ENCODE data around the gene KLF7. TPM values are rescaled to one million over a fixed set of nuclear protein-coding genes. Genes with fewer than 3 reads are reported as not detected.

Gene KLF7
- 10 to 100 TPM; 22.5 to 63.5 (median 37.1) TPM for total RNA-seq

DNA sequence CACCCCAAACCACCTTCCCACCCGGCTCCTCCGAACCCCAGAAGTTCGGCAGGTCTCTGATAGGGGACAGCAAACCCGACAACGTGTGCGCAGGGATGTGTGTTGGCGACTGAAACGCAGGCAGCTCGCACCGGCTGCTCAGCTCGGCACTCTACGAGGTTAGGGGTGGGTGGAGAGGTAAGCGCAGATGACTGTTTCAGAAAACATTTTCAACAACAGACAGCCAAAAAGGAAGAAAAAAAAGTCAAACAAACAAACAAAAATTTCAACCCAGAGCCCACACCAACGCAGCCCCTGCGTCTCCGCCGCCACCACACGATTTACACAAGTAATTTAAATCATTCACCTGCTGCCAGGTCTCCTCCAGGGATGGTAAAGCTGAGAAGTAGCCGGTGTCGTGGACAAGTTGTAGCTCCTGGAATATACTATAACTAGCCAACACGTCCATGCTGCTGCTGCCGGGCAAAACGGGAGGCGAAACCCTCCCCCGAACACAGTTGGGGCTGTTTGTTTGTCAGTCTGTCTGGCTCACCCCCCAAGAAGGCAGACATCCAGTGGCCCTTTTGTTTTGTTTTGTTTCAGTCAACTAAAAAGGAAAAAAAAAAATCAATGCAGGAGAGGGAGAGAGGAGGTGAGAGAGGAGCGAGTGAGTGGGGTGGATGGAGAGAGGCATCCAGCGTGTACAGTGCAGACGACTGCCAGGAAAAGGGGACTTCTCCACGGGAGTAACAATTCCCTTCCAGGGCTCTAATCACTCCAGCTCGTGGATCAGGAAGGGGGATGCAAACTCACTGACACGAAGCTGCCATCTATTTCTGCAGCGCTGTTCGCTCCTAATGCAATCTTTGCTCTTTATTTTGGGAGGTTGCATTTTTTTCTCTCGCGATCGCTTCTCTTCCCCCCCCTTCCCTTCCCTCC lies at the start of gene KLF7:
KLF7 (minus strand) TSS at position 828 of the 918 bp plus-strand sequence; CDS start at position 448, 380 bp downstream.
- no peaks in the 10 kb centered on the region for H3K36me3 ChIP-seq
- peak; percentile 55 to 72 (median 70) for DNase-seq
- peak within 1 kb of the TSS; percentile 99 to 100 (median 99) for H3K27ac ChIP-seq
- H3K27me3 ChIP-seq = no peaks in the 10 kb centered on the region
- H3K9me3 ChIP-seq = no peaks in the 10 kb centered on the region
- peaks cover 0 to 10% (median 2%) of the 10 kb centered on the region in 4 donors for H3K4me1 ChIP-seq
- TF ChIP-seq, protein P1, sequence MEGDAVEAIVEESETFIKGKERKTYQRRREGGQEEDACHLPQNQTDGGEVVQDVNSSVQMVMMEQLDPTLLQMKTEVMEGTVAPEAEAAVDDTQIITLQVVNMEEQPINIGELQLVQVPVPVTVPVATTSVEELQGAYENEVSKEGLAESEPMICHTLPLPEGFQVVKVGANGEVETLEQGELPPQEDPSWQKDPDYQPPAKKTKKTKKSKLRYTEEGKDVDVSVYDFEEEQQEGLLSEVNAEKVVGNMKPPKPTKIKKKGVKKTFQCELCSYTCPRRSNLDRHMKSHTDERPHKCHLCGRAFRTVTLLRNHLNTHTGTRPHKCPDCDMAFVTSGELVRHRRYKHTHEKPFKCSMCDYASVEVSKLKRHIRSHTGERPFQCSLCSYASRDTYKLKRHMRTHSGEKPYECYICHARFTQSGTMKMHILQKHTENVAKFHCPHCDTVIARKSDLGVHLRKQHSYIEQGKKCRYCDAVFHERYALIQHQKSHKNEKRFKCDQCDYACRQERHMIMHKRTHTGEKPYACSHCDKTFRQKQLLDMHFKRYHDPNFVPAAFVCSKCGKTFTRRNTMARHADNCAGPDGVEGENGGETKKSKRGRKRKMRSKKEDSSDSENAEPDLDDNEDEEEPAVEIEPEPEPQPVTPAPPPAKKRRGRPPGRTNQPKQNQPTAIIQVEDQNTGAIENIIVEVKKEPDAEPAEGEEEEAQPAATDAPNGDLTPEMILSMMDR (IDR thresholded peaks at IDR 0.05) = no peak
- no peak for TF ChIP-seq POLR2A (IDR thresholded peaks at IDR 0.05)
- peak within 1 kb of the TSS; percentile 65 to 84 (median 78) for H3K4me3 ChIP-seq

GRCh38 chr2:207215308-207215707 lies 49.6 kb upstream of the KLF7 start:
- no peaks in the 10 kb centered on the region for H3K27me3 ChIP-seq
- no peak for DNase-seq
- H3K27ac ChIP-seq = no peak overlapping the region
- H3K9me3 ChIP-seq = no peaks in the 10 kb centered on the region
- H3K36me3 ChIP-seq = no peaks in the 10 kb centered on the region
- no peaks in the 10 kb centered on the region for H3K4me1 ChIP-seq
- no peak overlapping the region for H3K4me3 ChIP-seq
- no peak for TF ChIP-seq POLR2A (IDR thresholded peaks at IDR 0.05)
- TF ChIP-seq, protein P1 (IDR thresholded peaks at IDR 0.05) = no peak

DNA sequence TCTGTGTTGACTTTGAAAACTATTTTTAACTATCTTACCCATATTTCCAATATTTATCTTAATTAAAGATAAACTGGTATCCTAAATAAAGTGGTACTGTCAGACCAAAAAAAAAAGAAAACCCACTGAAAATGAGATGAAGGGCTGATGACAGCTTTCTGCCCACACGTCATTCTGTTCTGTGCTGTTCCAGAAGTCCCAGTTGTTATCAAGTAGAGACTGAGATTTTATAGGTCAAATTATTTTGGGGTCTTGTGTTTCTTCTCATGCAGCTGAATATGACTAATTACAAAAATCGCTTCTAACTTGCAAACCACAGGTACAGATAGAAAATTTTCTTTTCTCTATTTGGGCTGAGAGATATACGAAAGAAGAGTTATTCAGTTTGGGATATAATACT lies 48.7 kb upstream of the KLF7 start:
- no peaks in the 10 kb centered on the region for H3K36me3 ChIP-seq
- TF ChIP-seq, protein P1 (IDR thresholded peaks at IDR 0.05) = no peak
- no peak for TF ChIP-seq POLR2A (IDR thresholded peaks at IDR 0.05)

GRCh38 chr2:207206011-207206410 lies 40.3 kb upstream of the KLF7 start:
- no peak for DNase-seq
- H3K4me3 ChIP-seq = no peak overlapping the region
- no peaks in the 10 kb centered on the region for H3K4me1 ChIP-seq
- no peaks in the 10 kb centered on the region for H3K9me3 ChIP-seq
- H3K27me3 ChIP-seq = no peaks in the 10 kb centered on the region
- TF ChIP-seq, protein P1 (IDR thresholded peaks at IDR 0.05) = no peak
- TF ChIP-seq POLR2A (IDR thresholded peaks at IDR 0.05) = no peak
- H3K36me3 ChIP-seq = no peaks in the 10 kb centered on the region
- no peak overlapping the region for H3K27ac ChIP-seq

More for the DNA sequence above, 48.7 kb upstream of the KLF7 start:
- H3K9me3 ChIP-seq = no peaks in the 10 kb centered on the region
- no peak for DNase-seq
- H3K4me1 ChIP-seq = no peaks in the 10 kb centered on the region
- H3K4me3 ChIP-seq = no peak overlapping the region
- H3K27me3 ChIP-seq = no peaks in the 10 kb centered on the region
- no peak overlapping the region for H3K27ac ChIP-seq

GRCh38 chr2:207205173-207205957 lies 39.6 kb upstream of the KLF7 start:
- Histone ChIP-seq H3K4me3 (no peak overlapping the region), H3K4me1 (no peaks in the 10 kb centered on the region), H3K27me3 (no peaks in the 10 kb centered on the region), H3K9me3 (no peaks in the 10 kb centered on the region), H3K27ac (no peak overlapping the region), H3K36me3 (no peaks in the 10 kb centered on the region)
- DNase-seq = no peak
- TF ChIP-seq POLR2A (IDR thresholded peaks at IDR 0.05) = no peak
- TF ChIP-seq, protein P1 (IDR thresholded peaks at IDR 0.05) = no peak
